Left ventricle myocardium superior (tissue), 1 donor: ENCODE results near the gene CYP39A1. TPM values are rescaled to one million over a fixed set of nuclear protein-coding genes. Genes with fewer than 3 reads are reported as not detected.

Experiments used
- ATAC-seq: fragments of 200-7000 bp; cut with Tn5 transposase; one replicate; pipeline ENCODE4 v1.9.1; 2020; ENCODE audit warnings: mild to moderate bottlenecking, moderate library complexity
- DNase-seq: peaks from one replicate; pipeline ENCODE4 v3.0.0-alpha.2; 2020
- intact Hi-C: fragments of 100-400 bp; cut with micrococcal nuclease; formaldehyde crosslinking; loops from one replicate; pipeline ENCODE4 v1.11.0; 2022
- total RNA-seq: library from RNA; stranded (reverse); fragmentation: NEBNext Ultra II Directional; extraction: Animal tissue kit (Norgen Biotek cat#: 25700); gene quantifications from one replicate; pipeline ENCODE4 v1.2.1, GENCODE V29; 2021
- donor health status: DM: no; HTN: yes; CAD: no; lungs with severe emphysema.

CYP39A1 gene
- total RNA-seq, 1 donor from 2014 or later: 5.9 TPM

- no peak for ATAC-seq
- intact Hi-C loops: no loop called here
- no peak for DNase-seq
Observed at GRCh38 chr6:46538800-46539480, 113.7 kb downstream of the CYP39A1 start.

DNA sequence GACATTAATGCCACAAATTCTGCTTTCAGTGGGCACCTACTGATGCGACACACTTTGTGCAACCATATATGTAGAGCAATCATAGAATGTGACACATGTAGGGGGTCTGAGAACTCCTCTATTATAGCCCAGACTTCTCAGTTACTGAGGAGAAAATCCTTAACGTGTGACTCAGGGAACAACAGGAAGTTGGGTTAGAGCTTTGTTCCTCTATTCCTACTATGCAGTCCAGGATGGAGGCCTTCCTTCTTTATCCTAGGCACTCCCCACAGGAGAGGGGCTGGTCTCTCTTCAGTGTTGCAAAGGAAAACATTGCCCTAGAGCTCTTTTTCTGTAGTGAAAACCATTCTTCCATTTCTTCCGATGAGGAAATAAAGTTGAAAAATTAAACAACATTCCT lies 121.7 kb downstream of the CYP39A1 start:
- intact Hi-C loops: no loop called here
- ATAC-seq: no peak
- DNase-seq: no peak

GRCh38 chr6:46528961-46529750 lies 123.5 kb downstream of the CYP39A1 start:
- intact Hi-C loops: no loop called here
- ATAC-seq (no peak), DNase-seq (no peak)

DNA sequence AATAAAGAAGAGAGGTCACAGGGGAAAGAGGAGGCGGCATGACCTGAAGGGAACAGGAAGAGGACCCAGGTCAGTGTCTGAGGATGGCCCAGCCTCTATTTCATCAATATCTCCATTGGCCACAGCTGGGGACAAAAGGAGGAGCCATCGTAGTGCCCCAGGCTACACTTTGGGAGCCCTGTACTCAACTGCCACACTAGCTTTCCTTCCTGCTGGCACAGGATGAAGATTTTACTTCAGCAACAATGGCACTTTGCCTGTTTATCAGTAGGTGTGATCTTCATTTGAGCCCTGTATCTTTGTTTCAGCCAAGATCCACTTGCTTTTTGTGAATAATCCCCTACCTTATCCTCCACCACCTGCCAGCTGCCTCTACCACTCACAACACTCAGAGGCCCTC lies 126.0 kb downstream of the CYP39A1 start:
- no peak for DNase-seq
- ATAC-seq: no peak
- intact Hi-C loops: no loop called here

DNA sequence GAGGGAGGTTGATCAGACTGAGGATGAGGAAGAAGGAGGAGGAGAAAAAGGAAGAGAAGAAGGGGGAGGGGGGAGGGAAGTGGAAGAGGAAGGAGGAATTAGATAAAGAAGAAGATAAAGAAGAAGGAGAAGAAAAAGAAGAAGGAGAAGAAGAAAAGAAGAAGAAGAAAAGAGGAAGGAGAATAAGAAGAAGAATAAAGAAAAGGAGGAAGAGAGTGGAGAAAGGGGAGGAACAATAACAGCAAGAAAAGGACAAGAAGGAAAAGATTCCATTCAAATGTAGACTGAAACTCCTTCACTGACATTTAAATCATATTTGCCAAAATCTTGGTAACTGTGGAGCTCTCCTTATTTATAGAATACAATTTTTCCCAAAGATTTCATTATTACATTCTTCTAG lies 127.0 kb downstream of the CYP39A1 start:
- DNase-seq (no peak), ATAC-seq (no peak)
- intact Hi-C loops: no loop called here

- intact Hi-C loops: no loop called here
- ATAC-seq: peak; percentile 82
- DNase-seq: no peak
Observed at GRCh38 chr6:46521464-46521971, 131.1 kb downstream of the CYP39A1 start.

- ATAC-seq (no peak), DNase-seq (no peak)
- intact Hi-C loops: no loop called here
Observed at GRCh38 chr6:46517202-46517601, 135.4 kb downstream of the CYP39A1 start.

DNA sequence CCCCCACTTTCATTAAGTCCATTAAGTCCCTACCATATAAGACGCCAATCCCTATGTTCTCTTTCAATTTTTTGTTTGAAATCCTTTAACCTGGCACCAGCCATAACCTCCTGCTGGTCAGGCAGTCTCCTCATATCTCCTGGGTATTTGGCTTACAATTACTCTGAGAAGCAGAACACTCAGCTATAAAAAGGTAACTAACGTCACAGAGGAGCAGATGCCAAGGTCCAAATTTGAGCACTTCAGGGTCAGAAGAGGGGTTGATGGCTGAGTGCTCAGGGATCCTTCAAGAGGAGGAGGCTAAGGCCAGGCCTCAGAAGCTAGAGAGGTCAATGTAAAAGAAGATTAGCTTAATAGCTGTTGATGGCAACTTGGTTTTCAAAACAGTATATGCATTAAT lies 139.1 kb downstream of the CYP39A1 start:
- ATAC-seq (peak; percentile 74), DNase-seq (no peak)
- intact Hi-C loops: no loop called here

- peak; percentile 52 for ATAC-seq
- DNase-seq: no peak
- intact Hi-C loops: no loop called here
Observed at GRCh38 chr6:46511320-46511719, 141.3 kb downstream of the CYP39A1 start.

GRCh38 chr6:46510651-46511050 lies 142.0 kb downstream of the CYP39A1 start:
- ATAC-seq (peak; percentile 37), DNase-seq (no peak)
- intact Hi-C loops: no loop called here

- ATAC-seq (no peak), DNase-seq (no peak)
- intact Hi-C loops: loop anchor here (10.0 kb wide), 1 partner anchor 105 kb away; no protein-coding TSS in a partner anchor
Observed at GRCh38 chr6:46509981-46510510, 142.6 kb downstream of the CYP39A1 start.

DNA sequence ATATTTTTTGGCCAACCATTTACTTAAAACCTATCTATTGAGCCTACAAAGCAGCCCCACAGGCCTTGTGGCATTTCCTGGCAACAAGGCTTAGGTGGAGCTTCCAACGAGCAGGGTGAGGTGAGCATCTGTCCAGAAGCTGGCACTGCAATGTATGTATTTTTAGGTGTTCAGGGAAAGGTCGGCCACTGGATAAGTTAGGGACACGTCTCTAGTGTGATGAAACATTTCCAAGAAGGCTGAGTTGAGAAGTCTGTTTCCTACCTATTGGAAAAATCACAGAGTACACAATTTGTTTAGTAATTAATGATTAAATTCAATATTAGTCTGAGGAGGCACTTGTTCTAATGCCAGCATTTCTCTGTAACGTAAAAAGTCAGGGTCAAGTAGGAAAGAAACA lies 143.6 kb downstream of the CYP39A1 start:
- ATAC-seq (peak; percentile 61), DNase-seq (peak; percentile 32)
- intact Hi-C loops: loop anchor here (10.0 kb wide), 1 partner anchor 106 kb away; no protein-coding TSS in a partner anchor

DNA sequence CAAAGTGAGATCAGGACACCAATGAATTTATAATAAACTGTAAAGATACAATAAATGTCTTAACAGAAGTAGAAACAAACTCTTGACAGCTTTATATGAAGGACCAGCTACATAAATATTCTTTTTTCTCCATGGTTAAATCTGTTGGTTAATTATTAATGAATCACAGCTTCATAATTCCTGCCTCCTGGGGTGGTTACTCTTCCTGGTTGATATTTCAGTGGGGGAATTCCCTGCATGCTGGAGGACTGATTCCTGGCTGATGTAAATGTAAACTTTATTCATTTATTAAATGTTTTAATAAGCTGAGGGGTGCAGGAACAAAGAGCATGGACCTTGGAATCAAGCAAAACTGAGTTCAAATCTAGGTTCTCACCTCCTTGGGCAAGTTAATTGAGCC lies 145.2 kb downstream of the CYP39A1 start:
- ATAC-seq (no peak), DNase-seq (no peak)
- intact Hi-C loops: loop anchor here (10.0 kb wide), 1 partner anchor 107 kb away; no protein-coding TSS in a partner anchor

DNA sequence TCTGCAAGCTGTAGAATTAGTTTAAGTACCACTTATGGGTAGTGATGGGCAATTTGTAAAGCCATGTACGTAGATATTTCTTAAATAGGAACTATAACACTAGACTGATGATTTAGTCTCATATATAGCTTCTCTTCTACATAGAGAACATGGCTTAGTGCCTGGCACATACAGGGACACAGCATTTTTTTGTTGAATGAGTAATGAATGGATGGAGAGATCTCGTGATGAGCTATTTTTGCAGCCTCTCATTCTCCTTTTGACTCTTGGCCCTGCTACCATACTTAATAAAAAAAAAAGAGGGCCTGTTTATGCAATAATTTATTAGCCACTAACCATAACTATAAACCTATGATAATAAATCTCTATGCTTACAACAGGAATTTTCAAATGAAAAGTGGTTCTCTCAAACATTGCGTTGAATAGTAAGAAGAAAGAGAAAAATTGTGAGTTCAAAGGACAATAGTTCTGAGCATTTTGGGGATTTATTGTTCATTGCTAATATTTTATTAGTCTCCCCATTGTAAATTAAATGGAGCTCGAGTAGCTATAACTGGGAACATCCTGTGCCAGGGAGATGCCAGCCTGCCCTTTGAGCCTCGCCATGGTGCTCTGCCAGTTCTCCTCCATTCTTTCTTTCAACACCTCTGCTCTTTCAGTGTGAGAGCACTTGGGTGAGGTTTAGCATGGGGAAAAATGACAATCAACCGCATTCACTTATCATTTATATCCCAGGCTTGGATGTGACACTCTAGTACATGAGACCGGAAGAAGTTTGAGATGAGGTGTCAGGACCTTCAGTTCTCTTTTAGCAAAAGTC lies 146.7 kb downstream of the CYP39A1 start:
- intact Hi-C loops: loop anchor here (10.0 kb wide), 1 partner anchor 109 kb away; no protein-coding TSS in a partner anchor
- peak; percentile 71 for DNase-seq
- ATAC-seq: peak; percentile 90

DNA sequence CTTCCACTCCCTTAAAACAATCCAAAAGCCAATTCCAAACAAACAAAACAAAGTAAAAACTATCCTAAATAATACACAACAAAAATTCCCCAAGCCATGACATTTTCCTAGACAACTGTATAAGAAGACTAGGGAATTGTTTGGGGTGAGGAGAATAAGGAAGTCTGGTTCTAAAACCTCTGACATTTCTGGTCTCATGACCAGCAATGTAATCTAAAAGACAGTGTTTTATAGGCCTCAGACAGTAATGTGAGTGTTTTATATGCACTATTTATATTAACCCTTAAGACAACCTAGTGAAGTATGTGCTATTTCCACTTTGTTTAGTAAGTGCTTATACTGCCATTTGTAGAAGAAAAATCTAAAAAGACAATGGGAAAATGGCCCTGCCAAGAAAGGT lies 148.4 kb downstream of the CYP39A1 start:
- DNase-seq (no peak), ATAC-seq (no peak)
- intact Hi-C loops: loop anchor here (10.0 kb wide), 1 partner anchor 111 kb away; no protein-coding TSS in a partner anchor

DNA sequence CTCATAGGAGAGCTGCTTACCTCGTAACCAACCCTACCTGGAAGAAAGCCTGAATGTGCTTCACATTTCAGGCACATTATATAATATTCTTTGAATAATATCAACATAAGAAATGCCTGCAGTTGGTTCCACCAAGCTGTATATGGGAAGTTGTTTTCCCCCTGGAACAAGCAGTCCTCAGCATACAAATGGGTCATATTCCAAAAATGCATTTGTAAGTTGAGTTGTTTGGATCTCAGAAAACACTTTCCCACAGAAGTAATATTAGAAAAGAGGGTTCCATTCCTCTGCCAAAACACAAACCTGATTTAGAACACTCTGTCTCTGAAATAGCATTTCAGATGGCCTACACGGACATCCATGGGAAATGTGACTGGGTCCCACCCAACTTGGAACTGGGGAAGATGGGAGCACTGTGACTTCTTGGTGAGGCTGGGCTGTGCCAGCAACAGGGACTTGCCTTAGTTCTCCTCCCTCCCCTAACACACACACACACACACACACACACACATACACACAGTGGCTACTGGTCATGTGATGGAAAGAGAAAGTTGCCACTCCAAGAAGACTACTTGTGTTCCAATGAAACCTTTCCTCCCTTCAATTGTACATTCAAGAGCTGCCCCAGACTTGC lies 150.0 kb downstream of the CYP39A1 start:
- intact Hi-C loops: loop anchor here (10.0 kb wide), 1 partner anchor 112 kb away; no protein-coding TSS in a partner anchor
- DNase-seq (no peak), ATAC-seq (peak; percentile 21)

GRCh38 chr6:46501136-46502089 lies 151.2 kb downstream of the CYP39A1 start:
- ATAC-seq (no peak), DNase-seq (no peak)
- intact Hi-C loops: loop anchor here (10.0 kb wide), 1 partner anchor 113 kb away; no protein-coding TSS in a partner anchor
